Neural cell (in vitro differentiated cells): ENCODE data around the gene ZNF701.

Source experiments
- EP300 ChIP-seq: fragments of 450-650 bp; conservative IDR thresholded peaks from 2 replicates; pipeline ENCODE4 v1.6.1; 2014; ENCODE audit warnings: antibody characterized with exemption, mild to moderate bottlenecking, moderate library complexity; ENCODE audit not compliant: poor library complexity, severe bottlenecking
- EZH2 ChIP-seq: fragments of 200-600, 300-800 bp; shearing (Covaris generic), sonication (generic); IDR thresholded peaks from 2 replicates; pipeline ENCODE4 v1.6.1; 2014; ENCODE audit warnings: antibody characterized with exemption, low read length, borderline replicate concordance, mild to moderate bottlenecking; ENCODE audit not compliant: insufficient read depth, poor library complexity, severe bottlenecking
- POLR2AphosphoS5 ChIP-seq: IDR thresholded peaks from 2 replicates; pipeline ENCODE4 v1.6.1; 2012
- SMC3 ChIP-seq: fragments of 450-650 bp; conservative IDR thresholded peaks from 2 replicates; pipeline ENCODE4 v1.6.1; 2014; ENCODE audit warnings: antibody characterized with exemption, mild to moderate bottlenecking, moderate library complexity; ENCODE audit not compliant: poor library complexity
- TF ChIP-seq, protein P1 (sequence below): fragments of 450-650 bp; IDR thresholded peaks from 2 replicates; pipeline ENCODE4 v1.5.1; 2014; ENCODE audit warnings: antibody characterized with exemption, mild to moderate bottlenecking, moderate library complexity; ENCODE audit not compliant: poor library complexity, severe bottlenecking
- TF ChIP-seq, protein P2 (sequence below): IDR thresholded peaks from 2 replicates; pipeline ENCODE4 v1.6.1; 2012; ENCODE audit warnings: borderline replicate concordance

DNA sequence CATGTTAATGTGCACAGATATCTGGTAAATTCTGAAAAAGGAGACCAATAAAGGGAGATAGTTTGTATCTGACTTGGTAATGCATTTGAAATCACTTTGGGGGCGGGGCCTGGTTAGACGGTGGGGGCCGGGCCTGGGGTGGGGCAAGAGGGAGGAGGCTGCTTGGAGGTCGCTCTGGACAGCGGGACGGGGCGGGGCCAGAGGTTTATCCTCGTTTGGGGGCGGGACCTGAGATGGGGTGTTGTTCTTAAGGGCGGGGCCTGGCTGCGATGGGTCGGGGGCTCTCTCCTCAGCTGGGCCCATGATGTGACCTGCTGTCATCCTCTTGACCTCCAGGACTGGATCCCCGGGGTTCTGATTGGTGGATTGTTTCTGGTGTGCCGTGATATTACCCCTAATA lies 47.5 kb upstream of the ZNF701 start:
- TF ChIP-seq, protein P1, sequence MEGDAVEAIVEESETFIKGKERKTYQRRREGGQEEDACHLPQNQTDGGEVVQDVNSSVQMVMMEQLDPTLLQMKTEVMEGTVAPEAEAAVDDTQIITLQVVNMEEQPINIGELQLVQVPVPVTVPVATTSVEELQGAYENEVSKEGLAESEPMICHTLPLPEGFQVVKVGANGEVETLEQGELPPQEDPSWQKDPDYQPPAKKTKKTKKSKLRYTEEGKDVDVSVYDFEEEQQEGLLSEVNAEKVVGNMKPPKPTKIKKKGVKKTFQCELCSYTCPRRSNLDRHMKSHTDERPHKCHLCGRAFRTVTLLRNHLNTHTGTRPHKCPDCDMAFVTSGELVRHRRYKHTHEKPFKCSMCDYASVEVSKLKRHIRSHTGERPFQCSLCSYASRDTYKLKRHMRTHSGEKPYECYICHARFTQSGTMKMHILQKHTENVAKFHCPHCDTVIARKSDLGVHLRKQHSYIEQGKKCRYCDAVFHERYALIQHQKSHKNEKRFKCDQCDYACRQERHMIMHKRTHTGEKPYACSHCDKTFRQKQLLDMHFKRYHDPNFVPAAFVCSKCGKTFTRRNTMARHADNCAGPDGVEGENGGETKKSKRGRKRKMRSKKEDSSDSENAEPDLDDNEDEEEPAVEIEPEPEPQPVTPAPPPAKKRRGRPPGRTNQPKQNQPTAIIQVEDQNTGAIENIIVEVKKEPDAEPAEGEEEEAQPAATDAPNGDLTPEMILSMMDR: no peak
- no peak for TF ChIP-seq POLR2AphosphoS5
- TF ChIP-seq EZH2: no peak
- TF ChIP-seq, protein P2, sequence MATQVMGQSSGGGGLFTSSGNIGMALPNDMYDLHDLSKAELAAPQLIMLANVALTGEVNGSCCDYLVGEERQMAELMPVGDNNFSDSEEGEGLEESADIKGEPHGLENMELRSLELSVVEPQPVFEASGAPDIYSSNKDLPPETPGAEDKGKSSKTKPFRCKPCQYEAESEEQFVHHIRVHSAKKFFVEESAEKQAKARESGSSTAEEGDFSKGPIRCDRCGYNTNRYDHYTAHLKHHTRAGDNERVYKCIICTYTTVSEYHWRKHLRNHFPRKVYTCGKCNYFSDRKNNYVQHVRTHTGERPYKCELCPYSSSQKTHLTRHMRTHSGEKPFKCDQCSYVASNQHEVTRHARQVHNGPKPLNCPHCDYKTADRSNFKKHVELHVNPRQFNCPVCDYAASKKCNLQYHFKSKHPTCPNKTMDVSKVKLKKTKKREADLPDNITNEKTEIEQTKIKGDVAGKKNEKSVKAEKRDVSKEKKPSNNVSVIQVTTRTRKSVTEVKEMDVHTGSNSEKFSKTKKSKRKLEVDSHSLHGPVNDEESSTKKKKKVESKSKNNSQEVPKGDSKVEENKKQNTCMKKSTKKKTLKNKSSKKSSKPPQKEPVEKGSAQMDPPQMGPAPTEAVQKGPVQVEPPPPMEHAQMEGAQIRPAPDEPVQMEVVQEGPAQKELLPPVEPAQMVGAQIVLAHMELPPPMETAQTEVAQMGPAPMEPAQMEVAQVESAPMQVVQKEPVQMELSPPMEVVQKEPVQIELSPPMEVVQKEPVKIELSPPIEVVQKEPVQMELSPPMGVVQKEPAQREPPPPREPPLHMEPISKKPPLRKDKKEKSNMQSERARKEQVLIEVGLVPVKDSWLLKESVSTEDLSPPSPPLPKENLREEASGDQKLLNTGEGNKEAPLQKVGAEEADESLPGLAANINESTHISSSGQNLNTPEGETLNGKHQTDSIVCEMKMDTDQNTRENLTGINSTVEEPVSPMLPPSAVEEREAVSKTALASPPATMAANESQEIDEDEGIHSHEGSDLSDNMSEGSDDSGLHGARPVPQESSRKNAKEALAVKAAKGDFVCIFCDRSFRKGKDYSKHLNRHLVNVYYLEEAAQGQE: no peak
- TF ChIP-seq EP300: no peak
- no peak for TF ChIP-seq SMC3
